Glutamatergic neuron (in vitro differentiated cells): ENCODE data around the gene CAPN12. TPM values are rescaled to one million over a fixed set of nuclear protein-coding genes. Genes with fewer than 3 reads are reported as not detected.
A peak's percentile ranks its signal among the peaks of the same experiment; 100 is the strongest.
"Not testable (repeated sequence)": the region's sequence is repeated elsewhere in the genome, so short reads cannot be mapped to it uniquely, and the experiment has no call there.

Source experiments
- DNase-seq: peaks from one replicate; pipeline ENCODE4 v3.0.0; 2022
- H3K27ac Mint-ChIP-seq: one replicate; pipeline ENCODE4 v1.8.0; 2020; ENCODE audit warnings: mild to moderate bottlenecking, mixed read lengths, inconsistent platforms; ENCODE audit not compliant: unreplicated experiment
- H3K27me3 Mint-ChIP-seq: one replicate; pipeline ENCODE4 v1.8.0; 2020; ENCODE audit warnings: mild to moderate bottlenecking, moderate library complexity, mixed read lengths, inconsistent platforms; ENCODE audit not compliant: unreplicated experiment
- H3K36me3 Mint-ChIP-seq: one replicate; pipeline ENCODE4 v1.8.0; 2020; ENCODE audit warnings: mild to moderate bottlenecking, mixed read lengths, inconsistent platforms; ENCODE audit not compliant: unreplicated experiment
- H3K4me1 Mint-ChIP-seq: one replicate; pipeline ENCODE4 v1.8.0; 2020; ENCODE audit warnings: mild to moderate bottlenecking, low read depth, mixed read lengths, inconsistent platforms; ENCODE audit not compliant: unreplicated experiment
- H3K4me3 Mint-ChIP-seq: one replicate; pipeline ENCODE4 v1.8.0; 2020; ENCODE audit warnings: mild to moderate bottlenecking, mixed read lengths, inconsistent platforms; ENCODE audit not compliant: unreplicated experiment
- H3K9me3 Mint-ChIP-seq: one replicate; pipeline ENCODE4 v1.8.0; 2020; ENCODE audit warnings: mild to moderate bottlenecking, moderate library complexity, mixed read lengths, inconsistent platforms; ENCODE audit not compliant: unreplicated experiment
- total RNA-seq: library from RNA; stranded (reverse); fragmentation: NEBNext Ultra II Directional; extraction: Animal tissue kit (Norgen Biotek cat#: 25700); gene quantifications from one replicate; pipeline ENCODE4 v1.2.1, GENCODE V29; 2021; ENCODE audit not compliant: unreplicated experiment
- TF ChIP-seq, protein P1 (sequence below): fragments of 200-600 bp; sonication (generic); IDR thresholded peaks from one replicate; pipeline ENCODE4 v1.5.0; 2021; ENCODE audit not compliant: partially characterized antibody, unreplicated experiment

The CAPN12 gene
- total RNA-seq, 1 donor from 2014 or later = 4.8 TPM

DNA sequence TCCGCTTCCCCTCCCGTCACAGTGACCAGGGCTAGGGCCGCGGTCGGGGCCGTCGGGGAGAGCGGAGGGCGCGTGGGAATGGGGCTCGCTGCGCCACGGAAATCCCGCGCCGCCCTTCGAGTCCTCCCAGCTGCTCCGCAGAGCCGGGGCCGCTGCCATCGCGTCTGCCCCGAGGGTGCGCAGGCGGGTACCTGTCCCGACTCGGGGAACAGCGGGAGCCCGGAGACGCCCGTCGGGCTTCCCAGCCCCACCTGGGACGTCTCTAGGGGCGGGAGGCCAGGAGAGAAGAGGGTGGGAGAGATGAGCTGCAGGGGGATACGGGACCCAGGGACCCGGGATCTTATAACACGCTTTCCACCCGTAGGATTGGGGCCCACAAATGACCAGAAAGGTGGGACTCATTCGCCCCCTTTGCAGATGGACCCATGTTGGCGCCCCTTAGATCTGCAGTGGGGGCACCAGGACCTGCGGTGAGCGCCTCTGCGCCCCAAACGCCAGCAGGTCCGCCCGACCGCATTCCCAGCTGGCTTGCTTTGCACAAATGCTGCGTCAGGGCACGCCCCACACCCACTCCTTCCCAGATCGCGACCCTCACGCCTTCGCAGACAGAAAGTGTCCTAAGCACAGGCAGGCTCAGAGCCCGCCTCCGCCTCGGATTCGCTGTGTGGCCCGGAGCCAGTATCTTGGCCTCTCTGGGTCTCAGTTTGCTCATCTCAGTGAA lies 26.1 kb upstream of the CAPN12 start:
- not testable (repeated sequence) for DNase-seq, H3K27me3 Mint-ChIP-seq, H3K4me3 Mint-ChIP-seq

DNA sequence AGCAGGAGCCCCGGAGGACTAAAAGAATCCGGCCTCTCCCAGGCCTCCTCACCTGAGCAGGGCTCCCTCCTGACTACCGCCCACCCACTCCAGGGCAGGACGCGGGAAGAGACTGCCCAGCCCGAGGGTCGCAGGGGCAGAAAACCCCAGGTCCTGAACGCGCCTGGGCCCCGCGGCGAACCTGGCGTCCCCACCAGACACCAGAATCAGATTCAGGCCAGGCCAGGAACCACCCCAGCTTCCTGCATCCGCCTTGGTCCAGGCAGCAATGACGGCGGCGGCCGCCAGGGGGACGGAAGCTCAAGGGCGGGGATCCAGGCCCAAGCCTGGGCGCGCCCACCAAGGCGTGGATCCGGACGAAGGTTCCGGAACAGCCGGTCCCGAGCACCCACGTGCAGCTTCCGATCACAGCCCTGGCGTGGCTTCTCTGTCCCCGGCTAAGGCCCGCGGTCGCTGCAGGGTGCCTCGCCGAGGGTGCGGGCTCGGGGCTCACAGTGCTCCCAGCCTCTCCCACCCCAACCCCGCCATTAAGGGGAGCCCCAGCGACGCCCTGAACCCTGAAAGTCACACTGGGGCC lies 25.4 kb upstream of the CAPN12 start:
- Mint-ChIP-seq H3K4me1 (no peaks in the 10 kb centered on the region), H3K36me3 (no peaks in the 10 kb centered on the region), H3K4me3 (peak overlapping the region; percentile 71), H3K27ac (peak overlapping the region; percentile 43), H3K9me3 (peaks cover 4% of the 10 kb centered on the region), H3K27me3 (peaks cover 4% of the 10 kb centered on the region)
- DNase-seq = peak; percentile 88
- TF ChIP-seq, protein P1, sequence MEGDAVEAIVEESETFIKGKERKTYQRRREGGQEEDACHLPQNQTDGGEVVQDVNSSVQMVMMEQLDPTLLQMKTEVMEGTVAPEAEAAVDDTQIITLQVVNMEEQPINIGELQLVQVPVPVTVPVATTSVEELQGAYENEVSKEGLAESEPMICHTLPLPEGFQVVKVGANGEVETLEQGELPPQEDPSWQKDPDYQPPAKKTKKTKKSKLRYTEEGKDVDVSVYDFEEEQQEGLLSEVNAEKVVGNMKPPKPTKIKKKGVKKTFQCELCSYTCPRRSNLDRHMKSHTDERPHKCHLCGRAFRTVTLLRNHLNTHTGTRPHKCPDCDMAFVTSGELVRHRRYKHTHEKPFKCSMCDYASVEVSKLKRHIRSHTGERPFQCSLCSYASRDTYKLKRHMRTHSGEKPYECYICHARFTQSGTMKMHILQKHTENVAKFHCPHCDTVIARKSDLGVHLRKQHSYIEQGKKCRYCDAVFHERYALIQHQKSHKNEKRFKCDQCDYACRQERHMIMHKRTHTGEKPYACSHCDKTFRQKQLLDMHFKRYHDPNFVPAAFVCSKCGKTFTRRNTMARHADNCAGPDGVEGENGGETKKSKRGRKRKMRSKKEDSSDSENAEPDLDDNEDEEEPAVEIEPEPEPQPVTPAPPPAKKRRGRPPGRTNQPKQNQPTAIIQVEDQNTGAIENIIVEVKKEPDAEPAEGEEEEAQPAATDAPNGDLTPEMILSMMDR = peak; percentile 96

More for the DNA sequence above, 26.1 kb upstream of the CAPN12 start:
- H3K36me3 Mint-ChIP-seq, H3K27ac Mint-ChIP-seq, H3K9me3 Mint-ChIP-seq, H3K4me1 Mint-ChIP-seq: not testable (repeated sequence)

DNA sequence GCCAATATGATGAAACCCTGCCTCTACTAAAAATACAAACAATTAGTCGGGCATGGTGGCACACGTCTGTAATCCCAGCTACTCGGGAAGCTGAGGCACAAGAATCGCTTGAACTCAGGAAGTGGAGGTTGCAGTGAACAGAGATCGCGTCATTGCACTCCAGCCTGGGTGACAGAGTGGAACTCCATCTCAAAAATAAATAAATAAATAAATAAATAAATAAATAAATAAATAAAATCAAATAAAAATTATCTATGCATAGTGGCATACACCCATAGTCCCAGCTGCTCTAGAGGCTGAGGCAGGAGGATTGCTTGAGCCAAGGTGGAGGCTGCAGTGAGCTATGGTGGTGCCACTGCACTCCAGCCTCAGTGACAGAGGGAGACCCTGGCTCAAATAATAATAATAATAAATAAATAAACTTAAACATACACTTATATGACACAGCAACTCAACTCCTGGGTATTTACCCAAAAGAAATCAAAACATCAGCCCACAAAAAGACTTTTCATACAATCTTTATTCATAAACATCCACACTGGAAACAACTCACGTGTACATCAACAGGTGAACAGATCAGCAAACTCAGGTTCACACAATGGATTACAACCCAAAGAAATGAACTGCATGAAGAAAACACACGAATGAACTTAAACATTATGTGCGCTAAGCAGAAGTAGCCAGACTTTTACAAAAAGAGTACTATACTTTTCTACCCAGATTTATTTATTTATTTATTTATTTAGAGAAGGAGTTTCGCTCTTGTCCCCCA lies 22.2 kb upstream of the CAPN12 start:
- Mint-ChIP-seq H3K36me3 (no peaks in the 10 kb centered on the region), H3K27ac (no peak overlapping the region), H3K9me3 (peaks cover 4% of the 10 kb centered on the region), H3K27me3 (peaks cover 4% of the 10 kb centered on the region), H3K4me1 (no peaks in the 10 kb centered on the region), H3K4me3 (no peak overlapping the region)
- DNase-seq = no peak
- TF ChIP-seq, protein P1 = no peak

DNA sequence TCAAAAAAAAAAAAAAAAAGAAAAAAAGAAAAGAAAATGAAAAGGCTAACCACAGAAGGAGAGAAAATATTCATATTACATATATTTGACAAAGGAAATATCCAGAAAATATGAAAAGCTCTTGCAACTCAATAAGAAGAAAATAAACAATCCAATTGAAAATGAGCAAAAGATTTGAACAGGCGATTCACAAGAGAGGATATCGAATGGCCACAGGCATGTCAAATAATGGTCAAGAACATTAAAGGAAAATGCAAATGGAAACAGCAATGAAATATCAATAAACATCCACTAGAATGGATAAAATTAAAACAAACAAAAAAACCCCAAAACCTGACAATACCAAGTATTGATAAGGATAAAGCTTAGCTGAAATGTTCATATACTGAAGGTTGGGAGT lies 20.9 kb upstream of the CAPN12 start:
- H3K9me3 Mint-ChIP-seq = peaks cover 4% of the 10 kb centered on the region
- H3K36me3 Mint-ChIP-seq = no peaks in the 10 kb centered on the region
- DNase-seq = no peak
- H3K4me1 Mint-ChIP-seq = no peaks in the 10 kb centered on the region
- no peak overlapping the region for H3K27ac Mint-ChIP-seq
- no peak overlapping the region for H3K4me3 Mint-ChIP-seq
- peaks cover 4% of the 10 kb centered on the region for H3K27me3 Mint-ChIP-seq
- TF ChIP-seq, protein P1 = no peak

DNA sequence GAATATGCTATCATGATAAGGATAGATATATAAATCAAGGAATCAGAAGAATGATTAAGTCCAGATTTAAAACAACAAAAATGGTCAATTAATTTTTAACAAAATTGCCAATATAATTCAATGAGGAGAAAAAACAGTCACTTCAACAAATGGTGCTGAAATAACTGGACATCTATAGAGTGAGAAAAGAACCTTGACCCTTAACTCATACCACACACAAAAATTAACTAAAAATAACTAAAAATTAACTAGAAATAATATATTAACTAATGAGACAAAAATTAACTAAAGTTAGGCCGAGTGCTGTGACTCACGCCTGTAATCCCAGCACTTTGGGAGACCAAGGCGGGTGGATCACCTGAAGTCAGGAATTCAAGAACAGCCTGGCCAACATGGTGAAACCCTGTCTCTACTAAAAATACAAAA lies 19.5 kb upstream of the CAPN12 start:
- no peaks in the 10 kb centered on the region for H3K36me3 Mint-ChIP-seq
- H3K27me3 Mint-ChIP-seq = peaks cover 1% of the 10 kb centered on the region
- TF ChIP-seq, protein P1 = no peak
- no peak for DNase-seq
- no peak overlapping the region for H3K4me3 Mint-ChIP-seq
- H3K4me1 Mint-ChIP-seq = no peaks in the 10 kb centered on the region
- no peak overlapping the region for H3K27ac Mint-ChIP-seq
- no peaks in the 10 kb centered on the region for H3K9me3 Mint-ChIP-seq

DNA sequence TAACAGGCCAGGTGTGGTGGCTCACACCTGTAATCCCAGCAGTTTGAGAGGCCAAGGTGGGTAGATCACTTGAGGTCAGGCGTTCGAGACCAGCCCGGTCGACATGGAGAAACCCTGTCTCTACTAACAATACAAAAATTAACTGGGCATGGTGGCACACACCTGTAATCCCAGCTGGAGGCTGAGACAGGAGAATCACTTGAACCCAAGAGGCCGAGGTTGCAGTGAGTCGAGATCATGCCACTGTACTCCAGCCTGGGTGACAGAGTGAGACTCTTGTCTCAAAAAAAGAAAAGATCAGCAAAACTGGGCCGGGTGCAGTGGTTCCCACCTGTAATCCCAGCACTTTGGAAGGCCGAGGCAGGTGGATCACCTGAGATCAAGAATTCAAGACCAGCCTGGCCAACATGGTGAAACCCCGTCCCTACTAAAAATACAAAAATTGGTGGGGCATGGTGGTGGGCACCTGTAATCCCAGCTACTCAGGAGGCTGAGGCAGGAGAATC lies 17.7 kb upstream of the CAPN12 start:
- H3K36me3 Mint-ChIP-seq, H3K27ac Mint-ChIP-seq, H3K4me1 Mint-ChIP-seq, H3K27me3 Mint-ChIP-seq, H3K9me3 Mint-ChIP-seq, DNase-seq, H3K4me3 Mint-ChIP-seq: not testable (repeated sequence)

DNA sequence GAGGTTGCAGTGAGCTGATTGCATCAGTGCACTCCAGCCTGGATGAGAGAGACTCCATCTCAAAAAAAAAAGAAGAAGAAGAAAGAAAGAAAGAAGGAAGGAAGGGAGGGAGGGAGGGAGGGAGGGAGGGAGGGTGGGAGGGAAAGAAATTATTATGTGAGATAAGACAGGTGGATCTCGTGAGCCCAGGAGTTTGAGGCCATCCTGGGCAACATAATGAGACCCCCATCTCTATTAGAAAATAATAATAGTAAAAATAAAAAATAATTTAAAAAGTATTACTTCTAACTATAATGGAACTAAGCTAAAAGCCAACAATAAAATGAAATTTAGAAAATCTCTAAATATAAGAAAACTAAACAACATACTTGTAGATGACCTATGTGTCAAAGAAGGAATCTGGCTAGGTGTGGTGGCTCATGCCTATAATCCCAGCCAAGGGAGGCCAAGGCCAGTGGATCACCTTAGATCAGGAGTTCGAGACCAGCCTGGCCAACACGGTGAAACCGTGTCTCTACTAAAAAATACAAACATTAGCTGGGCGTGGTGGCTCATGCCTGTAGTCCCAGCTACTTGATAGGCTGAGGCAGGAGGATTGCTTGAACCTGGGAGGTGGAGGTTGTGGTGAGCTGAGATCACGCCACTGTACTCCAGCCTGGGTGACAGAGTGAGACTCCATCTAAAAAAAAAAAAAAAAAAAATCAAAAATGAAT lies 16.7 kb upstream of the CAPN12 start:
- H3K27ac Mint-ChIP-seq, H3K9me3 Mint-ChIP-seq, H3K36me3 Mint-ChIP-seq, H3K27me3 Mint-ChIP-seq, DNase-seq, H3K4me3 Mint-ChIP-seq, H3K4me1 Mint-ChIP-seq: not testable (repeated sequence)
